ENCODE results near the gene FOXO3. TPM values are rescaled to one million over a fixed set of nuclear protein-coding genes. Genes with fewer than 3 reads are reported as not detected.

Gene FOXO3
- total and polyA plus RNA-seq, 2 of the 8 experiments (the other 6 are each of a cell fraction or from before 2014, with no cell fraction given) = 13.1 to 19.3 TPM

- no peak for TF ChIP-seq ATF2 (IDR thresholded peaks at IDR 0.05; ENCODE audit: low read length)
- TF ChIP-seq POLR2A (IDR thresholded peaks at IDR 0.05; ENCODE audit: control extremely low read depth in 1 of 2, low read depth in 2 of 2, low read length in 2 of 2) = no peak
- no peak for TF ChIP-seq GTF2F1 (IDR thresholded peaks at IDR 0.05; ENCODE audit: borderline replicate concordance, low read depth, low read length)
- no peak for TF ChIP-seq RBBP5 (IDR thresholded peaks at IDR 0.05; ENCODE audit: borderline replicate concordance, low read depth, low read length)
These were observed 112.4 kb downstream of the FOXO3 start (continued) for GRCh38 chr6:108673153-108673552.
